ENCODE results near the gene SDCBP2.

DNA sequence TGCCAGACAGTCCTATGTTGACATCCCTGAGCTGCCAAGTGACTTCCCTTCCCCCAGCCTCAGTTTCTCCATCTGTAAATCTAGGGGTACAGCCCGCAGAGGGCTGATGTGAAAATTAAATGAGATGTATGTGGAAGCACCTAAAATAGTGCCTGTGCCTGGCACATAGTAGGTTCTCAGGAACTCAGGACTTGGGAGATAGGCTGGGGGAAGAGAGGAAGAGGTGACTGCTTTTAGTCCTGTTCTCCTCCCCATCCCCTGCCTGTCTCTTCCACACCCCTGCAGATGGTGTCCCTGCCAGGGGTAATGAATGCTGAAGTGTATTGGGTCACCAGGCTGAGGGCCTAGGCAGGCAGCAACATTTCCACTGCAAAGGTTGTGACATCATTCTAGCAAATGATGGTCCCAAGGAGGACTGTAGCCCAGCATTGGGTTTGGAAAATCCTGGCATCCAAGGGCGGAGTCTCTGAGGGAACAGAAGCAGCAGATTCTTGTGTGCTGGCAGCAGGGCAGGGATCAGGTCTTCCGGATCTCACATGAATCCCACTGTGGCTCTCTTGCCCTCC lies 61.0 kb downstream of the SDCBP2 start:
- TF ChIP-seq, protein P1, sequence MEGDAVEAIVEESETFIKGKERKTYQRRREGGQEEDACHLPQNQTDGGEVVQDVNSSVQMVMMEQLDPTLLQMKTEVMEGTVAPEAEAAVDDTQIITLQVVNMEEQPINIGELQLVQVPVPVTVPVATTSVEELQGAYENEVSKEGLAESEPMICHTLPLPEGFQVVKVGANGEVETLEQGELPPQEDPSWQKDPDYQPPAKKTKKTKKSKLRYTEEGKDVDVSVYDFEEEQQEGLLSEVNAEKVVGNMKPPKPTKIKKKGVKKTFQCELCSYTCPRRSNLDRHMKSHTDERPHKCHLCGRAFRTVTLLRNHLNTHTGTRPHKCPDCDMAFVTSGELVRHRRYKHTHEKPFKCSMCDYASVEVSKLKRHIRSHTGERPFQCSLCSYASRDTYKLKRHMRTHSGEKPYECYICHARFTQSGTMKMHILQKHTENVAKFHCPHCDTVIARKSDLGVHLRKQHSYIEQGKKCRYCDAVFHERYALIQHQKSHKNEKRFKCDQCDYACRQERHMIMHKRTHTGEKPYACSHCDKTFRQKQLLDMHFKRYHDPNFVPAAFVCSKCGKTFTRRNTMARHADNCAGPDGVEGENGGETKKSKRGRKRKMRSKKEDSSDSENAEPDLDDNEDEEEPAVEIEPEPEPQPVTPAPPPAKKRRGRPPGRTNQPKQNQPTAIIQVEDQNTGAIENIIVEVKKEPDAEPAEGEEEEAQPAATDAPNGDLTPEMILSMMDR (IDR thresholded peaks at IDR 0.05), result no peak
- no peak for TF ChIP-seq RCOR1 (IDR thresholded peaks at IDR 0.05; ENCODE audit: low read length)
- TF ChIP-seq SIN3A (IDR thresholded peaks at IDR 0.05; ENCODE audit: borderline replicate concordance, low read depth, low read length), result no peak
- TF ChIP-seq TAF1 (IDR thresholded peaks at IDR 0.05; ENCODE audit: borderline replicate concordance, low read depth, low read length), result no peak
